Measurements from ENCODE around the gene KHDC4.

KHDC4 gene

DNA sequence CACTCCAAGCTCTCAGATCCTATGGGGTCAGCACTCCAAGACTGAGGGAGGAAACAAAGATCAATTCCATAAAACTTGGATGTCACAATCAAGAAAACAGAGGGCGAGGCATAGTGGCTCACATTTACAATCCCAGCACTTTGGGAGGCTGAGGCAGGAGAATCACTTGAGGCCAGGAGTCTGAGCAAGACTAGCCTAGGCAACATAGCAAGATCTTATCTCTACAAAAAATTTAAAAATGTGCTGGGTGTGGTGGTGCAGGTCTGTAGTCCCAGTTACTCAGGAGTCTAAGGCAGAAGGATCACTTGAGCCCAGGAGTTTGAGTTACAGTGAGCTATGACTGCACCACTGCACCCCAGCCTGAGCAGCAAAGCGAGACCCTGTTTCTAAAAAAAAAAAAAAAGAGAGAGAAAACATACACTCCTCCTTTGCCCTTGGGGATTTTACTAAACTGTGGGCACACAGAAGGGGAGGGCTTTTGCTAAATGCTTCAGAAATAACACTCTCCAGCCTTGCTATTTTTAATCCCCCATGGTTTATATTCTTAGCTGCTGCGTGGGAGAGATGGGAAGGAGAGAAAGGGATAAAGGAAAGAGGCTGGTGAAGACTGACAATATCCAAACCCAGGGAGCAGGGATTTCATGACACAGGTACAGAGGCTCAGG lies 26.0 kb upstream of the KHDC4 start:
- Mint-ChIP-seq H3K27me3 (ENCODE audit: low read depth) (no peaks in the 10 kb centered on the region), H3K27ac (peak overlapping the region; percentile 43 to 88 (median 48)), H3K4me1 (peaks cover 14% of the 10 kb centered on the region), H3K9me3 (no peaks in the 10 kb centered on the region), H3K4me3 (peak overlapping the region in 2 of 3 experiments; percentile 8 to 34), H3K36me3 (ENCODE audit: low read depth) (peaks cover 63% of the 10 kb centered on the region)
- no peak for TF ChIP-seq CTCF (IDR thresholded peaks at IDR 0.05; ENCODE audit: unreplicated experiment in 3 of 3)

- H3K4me3 Mint-ChIP-seq, result no peak overlapping the region
- no peaks in the 10 kb centered on the region for H3K9me3 Mint-ChIP-seq
- H3K4me1 Mint-ChIP-seq, result peaks cover 14% of the 10 kb centered on the region
- no peaks in the 10 kb centered on the region for H3K27me3 Mint-ChIP-seq (ENCODE audit: low read depth)
- no peak for TF ChIP-seq CTCF (IDR thresholded peaks at IDR 0.05; ENCODE audit: unreplicated experiment in 3 of 3)
- H3K27ac Mint-ChIP-seq, result no peak overlapping the region
- H3K36me3 Mint-ChIP-seq (ENCODE audit: low read depth), result peaks cover 71% of the 10 kb centered on the region
These were observed 23.2 kb upstream of the KHDC4 start for GRCh38 chr1:155957411-155957915.

- H3K4me3 Mint-ChIP-seq, result no peak overlapping the region
- H3K36me3 Mint-ChIP-seq (ENCODE audit: low read depth), result peaks cover 66% of the 10 kb centered on the region
- TF ChIP-seq CTCF (IDR thresholded peaks at IDR 0.05; ENCODE audit: unreplicated experiment in 3 of 3), result no peak
- no peak overlapping the region for H3K27ac Mint-ChIP-seq
- H3K4me1 Mint-ChIP-seq, result no peaks in the 10 kb centered on the region
- H3K9me3 Mint-ChIP-seq, result no peaks in the 10 kb centered on the region
- no peaks in the 10 kb centered on the region for H3K27me3 Mint-ChIP-seq (ENCODE audit: low read depth)
These were observed 20.4 kb upstream of the KHDC4 start for GRCh38 chr1:155954645-155955044.

DNA sequence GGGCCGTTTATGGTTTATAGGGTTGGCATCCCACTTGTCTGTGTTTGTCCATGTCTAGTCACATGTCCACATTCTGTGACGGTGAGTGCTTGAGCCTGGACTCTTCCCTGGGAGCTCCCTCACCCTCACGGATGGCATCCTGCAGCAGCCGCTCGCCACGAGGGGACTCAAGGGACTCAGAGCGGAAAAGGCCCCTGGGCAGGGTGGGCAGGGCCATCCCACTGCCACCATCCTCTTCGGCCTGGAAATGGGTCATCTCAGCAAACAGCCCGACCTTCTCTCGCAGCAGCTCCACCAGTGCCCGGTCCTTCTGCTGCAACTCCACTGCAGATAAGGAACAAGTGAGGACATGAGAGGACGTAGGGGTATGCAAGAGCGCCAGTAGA lies 18.3 kb upstream of the KHDC4 start:
- H3K9me3 Mint-ChIP-seq, result no peaks in the 10 kb centered on the region
- no peak overlapping the region for H3K4me3 Mint-ChIP-seq
- no peaks in the 10 kb centered on the region for H3K27me3 Mint-ChIP-seq (ENCODE audit: low read depth)
- TF ChIP-seq CTCF (IDR thresholded peaks at IDR 0.05; ENCODE audit: unreplicated experiment in 3 of 3), result no peak
- no peaks in the 10 kb centered on the region for H3K4me1 Mint-ChIP-seq
- H3K36me3 Mint-ChIP-seq (ENCODE audit: low read depth), result peaks cover 65% of the 10 kb centered on the region
- H3K27ac Mint-ChIP-seq, result no peak overlapping the region

GRCh38 chr1:155951753-155952504 lies 17.7 kb upstream of the KHDC4 start:
- Mint-ChIP-seq H3K27me3 (ENCODE audit: low read depth) (no peaks in the 10 kb centered on the region), H3K27ac (no peak overlapping the region), H3K9me3 (no peaks in the 10 kb centered on the region), H3K4me1 (no peaks in the 10 kb centered on the region), H3K36me3 (ENCODE audit: low read depth) (peaks cover 63% of the 10 kb centered on the region), H3K4me3 (no peak overlapping the region)
- no peak for TF ChIP-seq CTCF (IDR thresholded peaks at IDR 0.05; ENCODE audit: unreplicated experiment in 3 of 3)

Data from nephron (organoid).